Neural progenitor cell (in vitro differentiated cells): ENCODE data around the gene LIPG. TPM values are rescaled to one million over a fixed set of nuclear protein-coding genes. Genes with fewer than 3 reads are reported as not detected.

Source experiments
- DNase-seq: peaks from one replicate; pipeline ENCODE4 v3.0.0-alpha.2; 2016; ENCODE audit warnings: low spot score
- H2AFZ ChIP-seq: fragments of 200-600 bp; sonication (generic); replicated peaks from 2 replicates; pipeline ENCODE4 v1.6.1; 2016; ENCODE audit warnings: antibody characterized with exemption
- H3F3A ChIP-seq: fragments of 200-600 bp; sonication (generic); 2 replicates; pipeline ENCODE4 v1.6.1; 2016; ENCODE audit warnings: antibody characterized with exemption, low read depth
- H3K27ac ChIP-seq: fragments of 200-600 bp; sonication (generic); 2 replicates; pipeline ENCODE4 v1.5.1; 2016; ENCODE audit warnings: mild to moderate bottlenecking
- H3K27me3 ChIP-seq: fragments of 200-600 bp; sonication (generic); 2 replicates; pipeline ENCODE4 v1.6.1; 2016; ENCODE audit warnings: mild to moderate bottlenecking, moderate library complexity
- H3K36me3 ChIP-seq: fragments of 200-600 bp; sonication (generic); 2 replicates; pipeline ENCODE4 v1.5.1; 2016
- H3K4me1 ChIP-seq: fragments of 200-600 bp; sonication (generic); 2 replicates; pipeline ENCODE4 v1.6.1; 2016; ENCODE audit warnings: mixed run types
- H3K4me2 ChIP-seq: fragments of 200-600 bp; sonication (generic); 2 replicates; pipeline ENCODE4 v1.6.1; 2016
- H3K4me3 ChIP-seq: fragments of 200-600 bp; sonication (generic); 2 replicates; pipeline ENCODE4 v1.5.1; 2016
- H3K79me2 ChIP-seq: fragments of 200-600 bp; sonication (generic); 2 replicates; pipeline ENCODE4 v1.6.1; 2016; ENCODE audit warnings: low read depth
- H3K9ac ChIP-seq: fragments of 200-600 bp; sonication (generic); 2 replicates; pipeline ENCODE4 v1.6.1; 2016
- H3K9me3 ChIP-seq: fragments of 200-600 bp; sonication (generic); 2 replicates; pipeline ENCODE4 v1.5.1; 2016; ENCODE audit warnings: low read depth
- H4K20me1 ChIP-seq: fragments of 200-600 bp; sonication (generic); 2 replicates; pipeline ENCODE4 v1.6.1; 2016; ENCODE audit warnings: low read depth
- H3K27ac Mint-ChIP-seq: 3 replicates; pipeline ENCODE4 v1.8.0; 2021; ENCODE audit warnings: mixed read lengths
- H3K27me3 Mint-ChIP-seq: 2 replicates; pipeline ENCODE4 v1.8.0; 2022; ENCODE audit warnings: low read depth, mild to moderate bottlenecking, inconsistent platforms, moderate library complexity, mixed read lengths; ENCODE audit not compliant: insufficient read depth
- H3K36me3 Mint-ChIP-seq: 3 replicates; pipeline ENCODE4 v1.8.0; 2021; ENCODE audit warnings: mixed read lengths
- H3K4me1 Mint-ChIP-seq: 3 replicates; pipeline ENCODE4 v1.8.0; 2021; ENCODE audit warnings: mixed read lengths
- H3K4me3 Mint-ChIP-seq: 3 replicates; pipeline ENCODE4 v1.8.0; 2021; ENCODE audit warnings: mild to moderate bottlenecking, moderate library complexity, mixed read lengths
- H3K9me3 Mint-ChIP-seq: 3 replicates; pipeline ENCODE4 v1.8.0; 2020; ENCODE audit warnings: mixed read lengths
- EZH2 ChIP-seq: fragments of 200-600 bp; sonication (generic); IDR thresholded peaks from 2 replicates; pipeline ENCODE4 v1.6.1; 2017; ENCODE audit warnings: antibody characterized with exemption, mild to moderate bottlenecking, moderate library complexity
- EZH2phosphoT487 ChIP-seq: fragments of 200-600 bp; sonication (generic); IDR thresholded peaks from 2 replicates; pipeline ENCODE4 v1.6.1; 2017; ENCODE audit warnings: antibody characterized with exemption
- total RNA-seq: library from RNA; depleted of rRNA; stranded (reverse); fragments of >200 nt; gene quantifications from 2 replicates; pipeline ENCODE4 v1.2.3, GENCODE V29; 2015; ENCODE audit warnings: low replicate concordance
- TF ChIP-seq, protein P1 (sequence below): fragments of 200-600 bp; sonication (generic); IDR thresholded peaks from 2 replicates; pipeline ENCODE4 v1.5.1; 2017; ENCODE audit warnings: antibody characterized with exemption, mild to moderate bottlenecking

Gene LIPG
- total RNA-seq, 1 donor from 2014 or later = 3.7 TPM

DNA sequence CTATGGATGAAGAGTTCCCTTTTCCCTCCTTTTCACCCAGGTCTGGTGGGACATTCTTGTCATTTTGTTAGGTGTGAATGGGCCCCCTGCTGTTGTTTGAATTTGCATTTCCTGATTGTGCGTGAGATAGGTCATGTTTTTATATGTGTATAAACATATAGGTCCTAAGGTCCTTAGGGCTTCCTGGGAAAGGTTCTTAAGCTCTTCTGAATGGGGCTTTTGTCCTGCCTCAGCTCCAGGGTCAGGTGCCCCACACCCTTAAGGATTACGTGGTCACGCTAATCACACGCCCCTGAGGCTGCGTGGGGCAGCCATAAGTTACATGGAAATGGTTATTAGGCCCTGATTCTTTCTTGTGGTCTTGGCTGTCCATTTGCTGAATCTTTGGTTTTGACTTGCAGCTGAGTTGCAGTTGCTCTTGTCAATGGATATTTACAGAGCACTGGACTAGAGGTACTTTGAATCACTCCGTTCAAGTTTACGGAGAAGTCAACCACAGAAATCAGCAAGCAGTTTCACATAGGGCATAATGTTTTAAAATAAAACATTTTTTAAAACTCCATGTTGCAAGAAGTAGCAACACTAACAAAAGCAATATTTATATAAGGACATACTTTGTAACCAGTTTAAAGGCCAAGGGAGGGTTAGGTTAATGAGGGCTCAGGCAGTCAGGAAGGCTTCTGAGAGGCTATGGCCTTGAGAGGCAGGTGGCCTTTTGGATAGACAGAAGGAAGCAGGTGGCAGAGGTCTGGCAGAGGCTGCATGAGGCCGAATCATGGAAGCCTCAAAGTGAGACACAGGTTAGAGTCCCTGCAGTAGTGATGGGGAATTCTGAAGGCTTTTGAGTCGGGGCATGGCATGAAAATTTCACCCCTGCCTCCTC, 24.2 kb downstream of the LIPG start:
- H3K4me1 ChIP-seq = peaks cover 6% of the 10 kb centered on the region
- Mint-ChIP-seq H3K27ac (peak overlapping the region; percentile 13), H3K9me3 (no peaks in the 10 kb centered on the region), H3K36me3 (peaks cover 39% of the 10 kb centered on the region), H3K27me3 (peaks cover 15% of the 10 kb centered on the region), H3K4me1 (peaks cover 48% of the 10 kb centered on the region), H3K4me3 (peak overlapping the region; percentile 41)
- H3F3A ChIP-seq = no peaks in the 10 kb centered on the region
- no peak overlapping the region for H3K9ac ChIP-seq
- TF ChIP-seq, protein P1, sequence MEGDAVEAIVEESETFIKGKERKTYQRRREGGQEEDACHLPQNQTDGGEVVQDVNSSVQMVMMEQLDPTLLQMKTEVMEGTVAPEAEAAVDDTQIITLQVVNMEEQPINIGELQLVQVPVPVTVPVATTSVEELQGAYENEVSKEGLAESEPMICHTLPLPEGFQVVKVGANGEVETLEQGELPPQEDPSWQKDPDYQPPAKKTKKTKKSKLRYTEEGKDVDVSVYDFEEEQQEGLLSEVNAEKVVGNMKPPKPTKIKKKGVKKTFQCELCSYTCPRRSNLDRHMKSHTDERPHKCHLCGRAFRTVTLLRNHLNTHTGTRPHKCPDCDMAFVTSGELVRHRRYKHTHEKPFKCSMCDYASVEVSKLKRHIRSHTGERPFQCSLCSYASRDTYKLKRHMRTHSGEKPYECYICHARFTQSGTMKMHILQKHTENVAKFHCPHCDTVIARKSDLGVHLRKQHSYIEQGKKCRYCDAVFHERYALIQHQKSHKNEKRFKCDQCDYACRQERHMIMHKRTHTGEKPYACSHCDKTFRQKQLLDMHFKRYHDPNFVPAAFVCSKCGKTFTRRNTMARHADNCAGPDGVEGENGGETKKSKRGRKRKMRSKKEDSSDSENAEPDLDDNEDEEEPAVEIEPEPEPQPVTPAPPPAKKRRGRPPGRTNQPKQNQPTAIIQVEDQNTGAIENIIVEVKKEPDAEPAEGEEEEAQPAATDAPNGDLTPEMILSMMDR = no peak
- TF ChIP-seq EZH2phosphoT487 = no peak
- no peak for TF ChIP-seq EZH2
- H3K79me2 ChIP-seq = no peaks in the 10 kb centered on the region
- peak; percentile 26 for DNase-seq
- H3K36me3 ChIP-seq = no peaks in the 10 kb centered on the region
- no peak overlapping the region for H2AFZ ChIP-seq
- H3K4me3 ChIP-seq = no peak overlapping the region
- no peak overlapping the region for H3K27ac ChIP-seq
- no peaks in the 10 kb centered on the region for H3K9me3 ChIP-seq
- no peaks in the 10 kb centered on the region for H4K20me1 ChIP-seq
- H3K4me2 ChIP-seq = no peak overlapping the region
- H3K27me3 ChIP-seq = no peaks in the 10 kb centered on the region

DNA sequence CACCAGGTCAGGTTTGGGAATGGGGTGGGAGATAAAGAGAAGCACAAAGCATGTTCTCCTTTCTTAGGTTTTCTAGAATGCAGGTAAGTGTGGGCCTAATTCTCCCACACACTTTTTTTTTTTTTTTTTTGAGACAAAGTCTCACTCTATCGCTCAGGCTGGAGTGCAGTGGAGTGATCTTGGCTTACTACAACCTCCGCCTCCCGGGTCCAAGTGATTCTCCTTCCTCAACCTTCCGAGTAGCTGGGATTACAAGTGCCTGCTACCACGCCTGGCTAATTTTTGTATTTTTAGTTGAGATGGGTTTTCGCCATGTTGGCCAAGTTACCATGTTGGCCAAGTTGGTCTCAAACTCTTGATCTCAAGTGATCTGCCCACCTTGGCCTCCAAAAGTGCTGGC, 26.3 kb downstream of the LIPG start:
- Histone ChIP-seq H3K9me3 (no peaks in the 10 kb centered on the region), H3K4me1 (peaks cover 6% of the 10 kb centered on the region), H2AFZ (no peak overlapping the region), H3K27ac (no peak overlapping the region), H3K27me3 (no peaks in the 10 kb centered on the region), H3K36me3 (no peaks in the 10 kb centered on the region), H3K79me2 (no peaks in the 10 kb centered on the region), H3K4me2 (no peak overlapping the region), H3F3A (no peaks in the 10 kb centered on the region), H4K20me1 (no peaks in the 10 kb centered on the region), H3K4me3 (no peak overlapping the region), H3K9ac (no peak overlapping the region)
- H3K4me1 Mint-ChIP-seq = peaks cover 33% of the 10 kb centered on the region
- peaks cover 34% of the 10 kb centered on the region for H3K36me3 Mint-ChIP-seq
- TF ChIP-seq, protein P1 = no peak
- TF ChIP-seq EZH2phosphoT487 (no peak), EZH2 (no peak)
- no peak for DNase-seq
- no peaks in the 10 kb centered on the region for H3K9me3 Mint-ChIP-seq
- no peak overlapping the region for H3K4me3 Mint-ChIP-seq
- peaks cover 9% of the 10 kb centered on the region for H3K27me3 Mint-ChIP-seq
- no peak overlapping the region for H3K27ac Mint-ChIP-seq

DNA sequence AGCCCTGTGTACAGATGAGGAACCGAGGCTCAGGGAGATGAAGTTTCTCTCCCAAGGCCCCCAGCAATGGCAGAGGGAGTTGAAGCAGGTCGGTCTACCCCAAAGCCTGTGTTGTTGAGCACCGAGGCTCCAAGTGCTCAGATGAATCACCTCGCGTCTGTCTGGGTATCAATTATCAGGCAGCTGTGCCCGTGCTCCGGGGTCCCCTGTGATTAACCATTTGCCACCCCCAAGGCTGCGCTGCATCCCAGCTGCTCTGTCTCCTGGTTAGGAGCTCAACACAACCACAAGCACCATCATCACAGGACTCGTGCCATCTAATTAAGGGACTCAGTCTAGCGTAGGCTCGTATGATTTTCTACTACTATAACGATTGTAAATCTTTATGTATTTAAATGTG, 27.1 kb downstream of the LIPG start:
- Histone ChIP-seq H3K27ac (no peak overlapping the region), H3K9me3 (no peaks in the 10 kb centered on the region), H4K20me1 (no peaks in the 10 kb centered on the region), H3K36me3 (no peaks in the 10 kb centered on the region), H3K27me3 (no peaks in the 10 kb centered on the region), H3K79me2 (no peaks in the 10 kb centered on the region), H3F3A (no peaks in the 10 kb centered on the region), H3K4me1 (peaks cover 6% of the 10 kb centered on the region), H3K4me3 (no peak overlapping the region), H3K9ac (no peak overlapping the region), H2AFZ (no peak overlapping the region), H3K4me2 (no peak overlapping the region)
- peaks cover 8% of the 10 kb centered on the region for H3K27me3 Mint-ChIP-seq
- no peak overlapping the region for H3K27ac Mint-ChIP-seq
- H3K4me3 Mint-ChIP-seq = no peak overlapping the region
- peaks cover 33% of the 10 kb centered on the region for H3K4me1 Mint-ChIP-seq
- DNase-seq = no peak
- TF ChIP-seq, protein P1 = no peak
- no peak for TF ChIP-seq EZH2phosphoT487
- H3K9me3 Mint-ChIP-seq = no peaks in the 10 kb centered on the region
- H3K36me3 Mint-ChIP-seq = peaks cover 31% of the 10 kb centered on the region
